ENCODE data around the gene ABCA3. TPM values are rescaled to one million over a fixed set of nuclear protein-coding genes. Genes with fewer than 3 reads are reported as not detected.

Gene ABCA3
- total RNA-seq, 1 donor: 0.43 TPM

DNA sequence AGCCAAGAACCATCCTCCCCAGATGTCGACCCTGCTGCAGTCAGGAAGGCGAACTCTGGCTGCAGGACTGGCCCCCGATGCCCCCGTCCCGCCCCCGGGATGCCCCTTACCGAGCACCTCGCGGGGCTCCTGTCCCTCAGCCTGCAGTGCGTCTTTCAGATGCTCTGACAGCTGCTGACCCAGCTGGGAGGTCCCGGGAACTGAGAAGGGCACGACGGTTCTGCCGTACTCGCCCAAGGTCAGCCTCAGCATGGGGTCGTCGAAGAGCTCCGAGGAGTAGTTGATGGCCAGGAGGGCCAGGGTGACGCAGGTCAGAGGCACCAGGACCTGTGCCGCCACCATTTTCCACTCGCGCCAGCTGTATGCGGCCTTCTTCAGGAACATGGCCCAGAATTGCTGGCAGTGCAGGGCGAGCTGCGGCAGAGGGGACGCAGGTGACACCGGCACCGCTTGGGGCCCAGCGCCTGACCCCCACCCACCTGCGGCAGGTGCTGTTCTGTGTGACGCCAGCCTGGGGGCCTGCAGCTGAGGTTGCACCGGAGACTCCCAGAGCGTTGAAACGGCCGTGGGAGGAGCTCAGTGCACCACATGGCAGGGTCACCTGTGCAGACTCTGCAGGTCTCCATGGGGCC lies 52.5 kb downstream of the ABCA3 start:
- TF ChIP-seq, protein P1, sequence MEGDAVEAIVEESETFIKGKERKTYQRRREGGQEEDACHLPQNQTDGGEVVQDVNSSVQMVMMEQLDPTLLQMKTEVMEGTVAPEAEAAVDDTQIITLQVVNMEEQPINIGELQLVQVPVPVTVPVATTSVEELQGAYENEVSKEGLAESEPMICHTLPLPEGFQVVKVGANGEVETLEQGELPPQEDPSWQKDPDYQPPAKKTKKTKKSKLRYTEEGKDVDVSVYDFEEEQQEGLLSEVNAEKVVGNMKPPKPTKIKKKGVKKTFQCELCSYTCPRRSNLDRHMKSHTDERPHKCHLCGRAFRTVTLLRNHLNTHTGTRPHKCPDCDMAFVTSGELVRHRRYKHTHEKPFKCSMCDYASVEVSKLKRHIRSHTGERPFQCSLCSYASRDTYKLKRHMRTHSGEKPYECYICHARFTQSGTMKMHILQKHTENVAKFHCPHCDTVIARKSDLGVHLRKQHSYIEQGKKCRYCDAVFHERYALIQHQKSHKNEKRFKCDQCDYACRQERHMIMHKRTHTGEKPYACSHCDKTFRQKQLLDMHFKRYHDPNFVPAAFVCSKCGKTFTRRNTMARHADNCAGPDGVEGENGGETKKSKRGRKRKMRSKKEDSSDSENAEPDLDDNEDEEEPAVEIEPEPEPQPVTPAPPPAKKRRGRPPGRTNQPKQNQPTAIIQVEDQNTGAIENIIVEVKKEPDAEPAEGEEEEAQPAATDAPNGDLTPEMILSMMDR (IDR thresholded peaks at IDR 0.05; ENCODE audit: insufficient read depth, low read depth, low read length): no peak
- H3K4me3 ChIP-seq (ENCODE audit: low read depth, low read length): no peak overlapping the region
- DNase-seq (ENCODE audit: low read depth): no peak

DNA sequence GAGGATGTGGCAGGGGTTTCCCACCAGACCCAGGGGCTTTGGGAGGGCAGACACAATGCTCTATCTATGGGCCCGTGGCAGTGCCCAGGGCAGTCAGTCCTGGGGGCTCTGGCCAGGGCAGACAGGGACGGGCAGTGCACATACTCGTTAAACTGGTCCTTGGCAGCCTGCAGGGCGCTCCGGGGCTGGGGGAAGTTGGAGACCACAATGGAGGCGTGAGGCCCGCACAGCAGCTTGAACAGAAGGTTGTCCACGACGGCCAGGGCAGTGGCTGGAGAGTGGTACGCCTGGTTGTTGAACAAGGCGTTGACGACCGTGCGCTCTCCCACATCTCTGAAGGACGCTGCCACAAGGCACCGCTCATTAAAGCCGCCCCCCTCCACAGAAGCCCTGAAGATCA lies 54.0 kb downstream of the ABCA3 start:
- TF ChIP-seq, protein P1 (IDR thresholded peaks at IDR 0.05; ENCODE audit: insufficient read depth, low read depth, low read length): no peak
- no peak for DNase-seq (ENCODE audit: low read depth)
- H3K4me3 ChIP-seq (ENCODE audit: low read depth, low read length): no peak overlapping the region

DNA sequence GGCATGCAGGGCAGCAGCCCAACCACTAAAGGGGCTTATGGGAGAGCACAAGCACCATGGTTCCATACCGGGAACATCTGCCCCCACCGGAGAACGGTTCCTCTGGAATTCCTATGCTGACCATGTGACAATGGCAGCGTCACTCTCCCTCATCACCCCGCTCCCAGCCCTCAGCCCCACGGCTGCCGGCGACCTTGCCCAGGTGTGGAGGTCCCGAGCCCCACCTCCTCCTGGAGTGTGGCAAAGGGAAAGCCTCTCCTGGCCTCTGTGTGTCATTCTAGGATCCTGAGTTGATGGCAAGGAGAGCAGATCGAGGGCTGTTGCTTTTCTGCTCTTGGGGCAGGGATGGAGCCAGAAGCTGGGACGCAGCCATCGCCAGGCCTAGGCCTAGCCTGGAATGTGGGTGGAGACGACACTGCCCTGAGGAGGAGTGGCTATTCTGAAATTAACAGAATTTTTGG lies 54.8 kb downstream of the ABCA3 start:
- TF ChIP-seq, protein P1 (IDR thresholded peaks at IDR 0.05; ENCODE audit: insufficient read depth, low read depth, low read length): no peak
- DNase-seq (ENCODE audit: low read depth): no peak
- H3K4me3 ChIP-seq (ENCODE audit: low read depth, low read length): no peak overlapping the region

DNA sequence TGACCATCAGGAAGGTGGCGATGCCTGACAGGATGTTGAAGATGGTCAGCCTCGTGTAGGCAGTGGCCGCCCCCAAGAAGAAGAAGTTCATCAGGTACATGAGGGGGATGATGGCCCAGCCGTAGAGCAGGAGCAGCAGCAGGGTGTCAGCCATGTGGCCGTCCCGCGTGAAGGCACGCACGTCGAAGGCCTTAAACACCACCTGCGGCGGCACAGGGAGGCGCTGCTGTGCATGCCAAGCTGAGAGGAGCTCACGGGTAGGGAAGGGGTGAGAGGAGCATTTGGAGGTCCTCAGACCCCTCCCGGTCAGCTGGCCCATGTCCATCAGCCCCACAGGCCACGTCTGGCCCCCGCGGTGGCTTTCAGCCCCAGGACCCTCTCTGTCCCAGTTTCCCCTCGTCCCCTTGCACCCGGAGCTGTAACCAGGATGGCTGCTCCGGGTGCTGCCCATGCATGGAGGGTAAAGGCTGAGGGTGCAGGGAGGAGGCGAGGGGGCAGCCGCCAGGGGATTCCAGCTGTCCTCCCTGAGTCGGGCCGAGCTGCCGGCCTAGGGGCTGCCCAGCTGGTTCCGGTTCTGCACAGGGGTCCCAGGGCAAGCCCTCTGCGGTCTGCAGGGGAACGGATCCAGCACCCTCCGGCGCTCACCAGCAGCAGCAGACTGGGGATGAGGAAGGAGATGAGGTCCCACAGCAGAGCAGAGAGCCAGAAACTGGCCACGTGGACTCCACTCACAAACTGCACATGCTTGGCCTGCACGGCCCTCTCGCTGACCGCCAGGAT lies 55.5 kb downstream of the ABCA3 start:
- DNase-seq (ENCODE audit: low read depth): no peak
- no peak overlapping the region for H3K4me3 ChIP-seq (ENCODE audit: low read depth, low read length)
- TF ChIP-seq, protein P1 (IDR thresholded peaks at IDR 0.05; ENCODE audit: insufficient read depth, low read depth, low read length): no peak

DNA sequence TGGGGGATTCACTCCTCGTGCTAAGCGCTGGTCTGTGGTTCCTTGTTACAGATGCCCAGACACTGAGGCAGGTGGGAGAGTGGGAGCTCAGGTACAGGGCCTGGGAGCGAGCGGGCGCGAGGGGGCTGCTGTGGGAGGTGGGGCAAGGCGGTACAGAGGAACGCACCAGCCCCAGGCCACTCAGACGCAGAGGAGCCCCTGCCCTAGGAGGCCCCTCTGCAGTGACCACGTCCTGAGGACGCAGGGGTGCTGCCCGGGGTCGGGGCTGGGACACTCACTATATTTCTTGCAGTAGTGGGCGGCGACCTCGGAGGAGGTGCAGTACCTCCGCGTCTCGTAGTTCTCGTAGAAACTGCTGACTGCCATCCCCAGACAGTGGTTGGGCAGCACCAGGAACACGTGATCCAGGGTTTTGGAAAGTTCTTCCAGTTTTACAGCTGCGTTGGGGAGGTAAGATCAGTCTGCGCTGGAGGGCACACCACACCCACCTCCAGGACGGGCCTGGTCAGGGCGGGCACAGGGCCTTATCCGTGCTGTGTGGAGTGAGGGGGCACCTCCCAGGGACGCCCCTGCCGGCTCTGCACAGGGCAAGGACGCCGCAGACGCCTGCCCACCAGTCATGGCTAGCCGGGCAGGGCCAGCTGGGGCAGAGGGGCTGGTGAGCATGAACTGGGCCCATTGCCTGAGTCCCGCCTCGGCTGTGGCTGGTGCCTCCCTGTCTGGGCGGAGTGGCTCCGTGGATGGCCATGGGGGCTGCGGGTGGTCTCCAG lies 56.3 kb downstream of the ABCA3 start:
- DNase-seq (ENCODE audit: low read depth): no peak
- TF ChIP-seq, protein P1 (IDR thresholded peaks at IDR 0.05; ENCODE audit: insufficient read depth, low read depth, low read length): no peak

DNA sequence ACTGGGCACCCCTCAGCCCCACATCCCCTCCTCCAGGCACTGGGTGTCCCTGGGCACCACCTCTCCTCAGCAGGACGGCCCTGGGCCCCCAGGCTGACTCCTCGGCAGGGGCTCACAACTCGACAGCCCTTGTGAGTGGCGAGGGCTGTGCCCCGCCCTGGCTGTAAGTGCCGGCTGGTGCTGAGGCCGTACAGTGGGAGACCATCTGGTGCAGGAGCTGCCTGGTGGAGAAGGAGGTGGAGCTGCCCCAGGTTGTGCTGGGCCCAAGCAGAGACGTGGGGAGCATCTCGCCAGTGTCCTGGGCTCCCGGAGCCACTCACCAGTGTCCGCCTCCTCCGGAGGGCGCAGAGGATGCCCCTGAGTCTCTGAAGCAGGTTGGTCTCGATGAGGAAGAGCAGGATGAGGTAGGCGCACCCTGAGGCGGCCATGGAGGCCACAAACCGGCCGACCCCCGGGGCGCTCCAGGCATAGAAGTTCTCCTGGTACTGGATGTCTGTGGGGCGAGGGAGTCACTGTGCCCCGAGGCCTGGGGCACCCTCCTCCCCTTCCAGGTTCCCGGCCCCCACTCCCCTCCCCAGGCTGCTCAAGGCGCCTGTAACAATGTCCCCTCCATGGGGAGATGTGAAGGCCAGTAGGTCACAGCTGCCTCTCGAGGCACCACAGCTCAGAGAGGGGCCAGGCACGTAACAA lies 57.5 kb downstream of the ABCA3 start:
- no peak for DNase-seq (ENCODE audit: low read depth)
- H3K4me3 ChIP-seq (ENCODE audit: low read depth, low read length): no peak overlapping the region
- TF ChIP-seq, protein P1 (IDR thresholded peaks at IDR 0.05; ENCODE audit: insufficient read depth, low read depth, low read length): no peak

More for the DNA sequence above, 56.3 kb downstream of the ABCA3 start:
- no peak overlapping the region for H3K4me3 ChIP-seq (ENCODE audit: low read depth, low read length)

All from fibroblast of villous mesenchyme (primary cell).